ENCODE data around the gene PKM. TPM values are rescaled to one million over a fixed set of nuclear protein-coding genes. Genes with fewer than 3 reads are reported as not detected.
A peak's percentile ranks its signal among the peaks of the same experiment; 100 is the strongest.

Gene PKM
- total RNA-seq, 1 experiment from 2014 or later, result 1,809 TPM

DNA sequence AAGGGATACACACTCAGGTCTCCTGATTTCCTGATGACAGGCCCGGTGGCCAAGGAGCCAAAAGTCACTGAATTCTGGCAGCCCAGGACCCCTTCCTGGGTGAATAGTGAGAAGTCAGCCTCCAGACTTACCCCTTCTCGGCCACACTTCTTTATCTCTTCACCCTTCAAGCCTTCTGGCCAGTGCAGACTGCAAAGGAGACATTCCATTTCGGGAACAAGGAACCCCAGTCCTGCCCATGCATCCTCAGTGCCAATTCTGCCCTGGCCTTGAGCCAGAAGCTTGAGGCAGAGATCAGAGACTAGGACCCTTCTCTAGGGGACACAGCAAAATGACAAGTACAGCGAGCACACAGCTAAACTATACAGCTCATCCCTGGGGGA is 62.2 kb downstream of the PKM start:
- peaks cover 51% of the 10 kb centered on the region for H3K4me1 ChIP-seq (replicated peaks; ENCODE audit: insufficient read depth)
- intact Hi-C loops (cut with micrococcal nuclease; ENCODE audit: unreplicated experiment), result loop anchor here (1.0 kb wide), 1 partner anchor 63 kb away; the partner anchor contains the start of gene PKM
- DNase-seq, result peak in 1 of 2 experiments; percentile 18
- H3K4me2 ChIP-seq, result peak overlapping the region; percentile 99
- CTCF ChIA-PET, result interaction anchor here (0.6 to 1.4 kb wide), 2 partner anchors 30 to 425 kb away, joined by 4 to 10 read pairs; no protein-coding TSS in a partner anchor
- H4K20me1 ChIP-seq (ENCODE audit: insufficient read depth), result no peaks in the 10 kb centered on the region
- TF ChIP-seq EZH2 (IDR thresholded peaks at IDR 0.05; ENCODE audit: low read depth) (no peak), CTCF (conservative IDR thresholded peaks at IDR 0.05) (no peak)
- peaks cover 31% of the 10 kb centered on the region for H3K79me2 ChIP-seq (ENCODE audit: low read depth)
- H3K27ac ChIP-seq, result peak overlapping the region; percentile 96
- POLR2A ChIA-PET (ENCODE audit: unreplicated experiment), result interaction anchor here (0.7 to 1.7 kb wide), 7 partner anchors 15 to 379 kb away, joined by 5 to 13 read pairs (median 7); partner anchors contain the start of genes GRAMD2A, MYO9A and SENP8
- H3F3A ChIP-seq (ENCODE audit: insufficient read depth, low read depth), result peaks cover 41% of the 10 kb centered on the region
- H3K9me2 ChIP-seq (ENCODE audit: insufficient read depth), result no peaks in the 10 kb centered on the region
- H2AFZ ChIP-seq, result no peak overlapping the region
- peak overlapping the region; percentile 66 for H3K4me3 ChIP-seq
- H3K27me3 ChIP-seq (ENCODE audit: insufficient read depth, low read depth), result no peaks in the 10 kb centered on the region
- peaks cover 22% of the 10 kb centered on the region for H3K36me3 ChIP-seq (ENCODE audit: low read depth)
- no peaks in the 10 kb centered on the region for H3K9me3 ChIP-seq (ENCODE audit: insufficient read depth, low read depth)
- BruUV-seq (replicated peaks), result no TSS peak

GRCh38 chr15:72168131-72168807 is 62.7 kb downstream of the PKM start:
- TF ChIP-seq CTCF (conservative IDR thresholded peaks at IDR 0.05) (no peak), EZH2 (IDR thresholded peaks at IDR 0.05; ENCODE audit: low read depth) (no peak)
- Histone ChIP-seq H3K4me3 (peak overlapping the region; percentile 66), H3K36me3 (ENCODE audit: low read depth) (peaks cover 22% of the 10 kb centered on the region), H4K20me1 (ENCODE audit: insufficient read depth) (no peaks in the 10 kb centered on the region), H3K79me2 (ENCODE audit: low read depth) (peaks cover 31% of the 10 kb centered on the region), H3K27me3 (ENCODE audit: insufficient read depth, low read depth) (no peaks in the 10 kb centered on the region), H3K4me2 (peak overlapping the region; percentile 99), H3F3A (ENCODE audit: insufficient read depth, low read depth) (peaks cover 41% of the 10 kb centered on the region), H3K27ac (peak overlapping the region; percentile 96), H2AFZ (no peak overlapping the region), H3K4me1 (replicated peaks; ENCODE audit: insufficient read depth) (peaks cover 51% of the 10 kb centered on the region), H3K9me3 (ENCODE audit: insufficient read depth, low read depth) (no peaks in the 10 kb centered on the region), H3K9me2 (ENCODE audit: insufficient read depth) (no peaks in the 10 kb centered on the region)
- ChIA-PET POLR2A (ENCODE audit: unreplicated experiment) (interaction anchor here (0.6 to 1.6 kb wide), 8 partner anchors 16 to 420 kb away, joined by 3 to 13 read pairs (median 5); partner anchors contain the start of genes GRAMD2A, MYO9A and SENP8), CTCF (interaction anchor here (0.6 to 1.4 kb wide), 2 partner anchors 30 to 425 kb away, joined by 4 to 10 read pairs; no protein-coding TSS in a partner anchor)
- BruUV-seq (replicated peaks), result TSS peak; percentile 94
- peak; percentile 84 to 97 for DNase-seq
- intact Hi-C loops (cut with micrococcal nuclease; ENCODE audit: unreplicated experiment), result loop anchor here (1.0 kb wide), 1 partner anchor 63 kb away; the partner anchor contains the start of gene PKM

DNA sequence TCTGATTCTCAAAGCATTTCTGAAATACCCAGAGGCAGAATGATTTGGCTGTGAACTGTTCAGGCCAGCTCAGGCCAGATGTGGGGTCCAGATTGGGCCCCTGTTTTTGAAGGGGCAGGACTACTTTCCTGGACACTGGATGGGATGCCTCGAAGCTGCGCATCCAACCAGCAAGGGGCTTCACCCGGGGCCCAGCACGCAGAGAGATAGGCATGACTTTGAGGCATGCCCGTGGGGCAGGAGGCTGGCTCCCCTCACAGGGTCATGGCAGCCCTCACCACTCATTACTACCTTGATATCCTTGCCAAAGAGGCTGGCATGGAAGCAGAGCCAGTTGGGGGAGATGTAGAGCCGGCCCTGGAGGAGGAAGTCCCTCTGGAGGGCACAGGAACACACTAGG is 63.5 kb downstream of the PKM start:
- POLR2A ChIA-PET (ENCODE audit: unreplicated experiment), result no interaction called here
- no peaks in the 10 kb centered on the region for H3K9me3 ChIP-seq (ENCODE audit: insufficient read depth, low read depth)
- H3F3A ChIP-seq (ENCODE audit: insufficient read depth, low read depth), result peaks cover 41% of the 10 kb centered on the region
- peak overlapping the region; percentile 96 for H3K27ac ChIP-seq
- no peak overlapping the region for H2AFZ ChIP-seq
- no peaks in the 10 kb centered on the region for H3K9me2 ChIP-seq (ENCODE audit: insufficient read depth)
- DNase-seq, result no peak
- peak overlapping the region; percentile 66; the same call in 1 of the 2 replicates for H3K4me3 ChIP-seq
- H3K4me2 ChIP-seq, result peak overlapping the region; percentile 99
- intact Hi-C loops (cut with micrococcal nuclease; ENCODE audit: unreplicated experiment), result no loop called here
- no peaks in the 10 kb centered on the region for H4K20me1 ChIP-seq (ENCODE audit: insufficient read depth)
- peaks cover 22% of the 10 kb centered on the region for H3K36me3 ChIP-seq (ENCODE audit: low read depth)
- peaks cover 51% of the 10 kb centered on the region for H3K4me1 ChIP-seq (replicated peaks; ENCODE audit: insufficient read depth)
- H3K27me3 ChIP-seq (ENCODE audit: insufficient read depth, low read depth), result no peaks in the 10 kb centered on the region
- H3K79me2 ChIP-seq (ENCODE audit: low read depth), result peaks cover 31% of the 10 kb centered on the region
- no TSS peak for BruUV-seq (replicated peaks)
- no peak for TF ChIP-seq CTCF (conservative IDR thresholded peaks at IDR 0.05)
- no peak for TF ChIP-seq EZH2 (IDR thresholded peaks at IDR 0.05; ENCODE audit: low read depth)
- CTCF ChIA-PET, result no interaction called here
